ENCODE data around the gene LRRC56.

The LRRC56 gene

DNA sequence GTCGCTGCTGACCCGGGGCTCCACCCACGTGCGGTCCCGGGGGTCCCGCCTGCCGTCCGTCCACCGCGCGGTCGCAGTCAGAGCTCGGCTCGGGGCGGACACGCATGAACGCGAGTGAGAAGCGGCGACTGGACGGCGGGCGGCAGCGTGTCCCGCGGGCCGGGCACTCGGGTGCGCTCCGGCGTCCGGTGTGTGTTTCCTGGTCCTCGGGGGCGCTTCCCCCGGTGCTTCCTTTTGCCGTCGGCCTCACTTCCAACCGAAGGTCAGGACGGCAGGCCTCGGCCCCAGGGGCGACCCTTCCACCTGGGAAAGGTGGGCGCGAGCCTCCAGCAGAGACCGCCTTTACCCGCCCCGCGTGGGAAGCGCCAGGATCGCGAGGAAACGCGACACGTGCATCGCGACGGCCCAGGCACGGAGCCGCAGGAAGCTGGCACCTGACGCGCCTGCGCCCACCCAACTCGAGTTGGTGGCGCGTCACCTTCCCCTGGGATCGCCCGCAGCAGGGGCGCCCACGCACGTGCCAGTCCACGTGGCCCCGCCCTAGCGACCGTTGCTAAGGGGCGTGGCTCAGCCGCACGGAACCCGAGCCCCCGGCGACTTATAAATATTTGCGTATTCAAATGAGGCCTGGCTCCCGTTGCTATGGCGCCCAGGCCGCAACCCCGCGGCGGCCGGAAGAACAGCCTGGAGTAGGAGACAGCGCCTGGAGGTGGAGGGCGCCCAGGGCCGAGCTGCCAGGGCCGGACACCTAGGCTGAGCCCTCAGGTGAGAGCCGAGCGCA is at the start of gene LRRC56:
TSS of gene LRRC56 (plus strand) at position 687 of the 781 bp plus-strand sequence. CDS start 3,158 bp downstream, outside the sequence.
- peak; percentile 99 for DNase-seq (ENCODE audit: low spot score)
- in situ Hi-C loops (cut with MboI; ENCODE audit: low pct_unique_long_range_greater_than_20kb, low sequenced_read_pairs, unreplicated experiment) = no loop called here
- TF ChIP-seq, protein P1, sequence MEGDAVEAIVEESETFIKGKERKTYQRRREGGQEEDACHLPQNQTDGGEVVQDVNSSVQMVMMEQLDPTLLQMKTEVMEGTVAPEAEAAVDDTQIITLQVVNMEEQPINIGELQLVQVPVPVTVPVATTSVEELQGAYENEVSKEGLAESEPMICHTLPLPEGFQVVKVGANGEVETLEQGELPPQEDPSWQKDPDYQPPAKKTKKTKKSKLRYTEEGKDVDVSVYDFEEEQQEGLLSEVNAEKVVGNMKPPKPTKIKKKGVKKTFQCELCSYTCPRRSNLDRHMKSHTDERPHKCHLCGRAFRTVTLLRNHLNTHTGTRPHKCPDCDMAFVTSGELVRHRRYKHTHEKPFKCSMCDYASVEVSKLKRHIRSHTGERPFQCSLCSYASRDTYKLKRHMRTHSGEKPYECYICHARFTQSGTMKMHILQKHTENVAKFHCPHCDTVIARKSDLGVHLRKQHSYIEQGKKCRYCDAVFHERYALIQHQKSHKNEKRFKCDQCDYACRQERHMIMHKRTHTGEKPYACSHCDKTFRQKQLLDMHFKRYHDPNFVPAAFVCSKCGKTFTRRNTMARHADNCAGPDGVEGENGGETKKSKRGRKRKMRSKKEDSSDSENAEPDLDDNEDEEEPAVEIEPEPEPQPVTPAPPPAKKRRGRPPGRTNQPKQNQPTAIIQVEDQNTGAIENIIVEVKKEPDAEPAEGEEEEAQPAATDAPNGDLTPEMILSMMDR (IDR thresholded peaks at IDR 0.05; ENCODE audit: extremely low read depth, insufficient read depth, missing control alignments) = no peak

- TF ChIP-seq, protein P1 (IDR thresholded peaks at IDR 0.05; ENCODE audit: extremely low read depth, insufficient read depth, missing control alignments) = no peak
- in situ Hi-C loops (cut with MboI; ENCODE audit: low pct_unique_long_range_greater_than_20kb, low sequenced_read_pairs, unreplicated experiment) = no loop called here
- DNase-seq (ENCODE audit: low spot score) = no peak
These were observed 49.7 kb upstream of the LRRC56 start for GRCh38 chr11:487571-488021.

DNA sequence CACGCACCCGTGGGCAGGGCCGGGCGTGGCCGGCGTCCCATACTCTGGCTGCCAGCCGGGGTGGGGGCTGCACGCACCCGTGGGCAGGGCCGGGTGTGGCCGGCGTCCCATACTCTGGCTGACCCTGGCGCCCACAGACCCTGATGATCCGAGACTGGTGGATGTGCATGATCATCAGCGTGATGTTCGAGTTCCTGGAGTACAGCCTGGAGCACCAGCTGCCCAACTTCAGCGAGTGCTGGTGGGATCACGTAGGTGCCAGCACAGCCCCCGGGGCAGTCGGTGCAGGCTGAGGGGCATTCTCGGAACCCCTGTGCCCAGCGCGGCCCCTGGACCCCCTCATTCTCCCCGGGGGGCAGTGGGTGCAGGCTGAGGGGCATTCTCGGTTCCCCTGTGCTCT is 49.3 kb upstream of the LRRC56 start:
- TF ChIP-seq, protein P1 (IDR thresholded peaks at IDR 0.05; ENCODE audit: extremely low read depth, insufficient read depth, missing control alignments) = no peak
- in situ Hi-C loops (cut with MboI; ENCODE audit: low pct_unique_long_range_greater_than_20kb, low sequenced_read_pairs, unreplicated experiment) = no loop called here
- DNase-seq (ENCODE audit: low spot score) = no peak

- DNase-seq (ENCODE audit: low spot score) = no peak
- TF ChIP-seq, protein P1 (IDR thresholded peaks at IDR 0.05; ENCODE audit: extremely low read depth, insufficient read depth, missing control alignments) = no peak
- in situ Hi-C loops (cut with MboI; ENCODE audit: low pct_unique_long_range_greater_than_20kb, low sequenced_read_pairs, unreplicated experiment) = no loop called here
These were observed 48.7 kb upstream of the LRRC56 start for GRCh38 chr11:488579-488978.

DNA sequence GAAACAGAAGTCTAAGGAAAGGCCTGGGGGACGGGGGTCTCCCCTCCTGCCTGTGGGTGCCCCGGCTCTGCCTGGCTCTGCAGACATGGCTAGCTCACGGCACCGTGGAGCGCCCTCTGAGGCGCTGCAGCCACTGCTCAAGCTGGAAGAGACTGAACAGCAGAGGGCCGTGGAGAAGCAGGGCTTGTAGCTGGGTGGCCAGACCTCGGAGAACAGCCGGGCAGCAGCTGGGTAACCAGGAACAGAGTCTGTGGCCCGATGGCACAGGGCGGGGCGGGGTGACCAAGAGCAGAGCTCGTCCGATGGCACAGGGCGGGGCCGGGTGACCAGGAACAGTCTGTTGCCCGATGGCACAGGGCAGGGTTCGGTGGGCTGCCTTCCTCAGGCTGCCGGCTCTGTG is 48.3 kb upstream of the LRRC56 start:
- DNase-seq (ENCODE audit: low spot score) = no peak
- TF ChIP-seq, protein P1 (IDR thresholded peaks at IDR 0.05; ENCODE audit: extremely low read depth, insufficient read depth, missing control alignments) = no peak
- in situ Hi-C loops (cut with MboI; ENCODE audit: low pct_unique_long_range_greater_than_20kb, low sequenced_read_pairs, unreplicated experiment) = no loop called here

DNA sequence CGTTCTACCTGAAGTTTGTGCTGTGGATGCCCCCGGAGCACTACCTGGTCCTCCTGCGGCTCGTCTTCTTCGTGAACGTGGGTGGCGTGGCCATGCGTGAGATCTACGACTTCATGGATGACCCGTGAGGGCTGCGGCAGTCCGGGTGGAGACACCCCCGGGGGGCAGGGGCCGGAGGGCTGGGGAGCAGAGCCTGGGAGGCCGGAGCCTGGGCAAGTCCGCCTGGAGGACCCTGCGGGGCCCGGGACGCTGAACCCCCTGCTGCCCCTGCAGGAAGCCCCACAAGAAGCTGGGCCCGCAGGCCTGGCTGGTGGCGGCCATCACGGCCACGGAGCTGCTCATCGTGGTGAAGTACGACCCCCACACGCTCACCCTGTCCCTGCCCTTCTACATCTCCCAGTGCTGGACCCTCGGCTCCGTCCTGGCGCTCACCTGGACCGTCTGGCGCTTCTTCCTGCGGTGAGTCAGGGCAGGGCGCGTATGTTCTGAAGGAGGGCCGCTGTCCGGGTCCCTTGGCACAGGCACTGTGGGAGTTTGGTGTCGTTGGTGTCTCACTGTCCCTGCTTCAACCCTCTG is 47.6 kb upstream of the LRRC56 start:
- no peak for DNase-seq (ENCODE audit: low spot score)
- TF ChIP-seq, protein P1 (IDR thresholded peaks at IDR 0.05; ENCODE audit: extremely low read depth, insufficient read depth, missing control alignments) = no peak
- in situ Hi-C loops (cut with MboI; ENCODE audit: low pct_unique_long_range_greater_than_20kb, low sequenced_read_pairs, unreplicated experiment) = no loop called here
